Gastroesophageal sphincter (tissue), 3 donors: Measurements from ENCODE around the gene EPHA4.

Experiments
- CTCF ChIP-seq, 4 experiments: fragments of 200-600 bp in 2 of 4; fragments of 450-650 bp in 2 of 4; sonication (generic) in 1 of 4; IDR thresholded peaks; one replicate each; pipeline ENCODE4 v1.5.1; 2017 to 2019; ENCODE audit warnings: antibody characterized with exemption in 4 of 4, mild to moderate bottlenecking in 2 of 4, moderate library complexity in 2 of 4
- POLR2A ChIP-seq, 2 donors: fragments of 450-650 bp; IDR thresholded peaks; one replicate each; pipeline ENCODE4 v1.6.1; 2017; ENCODE audit warnings: antibody characterized with exemption in 2 of 2, mild to moderate bottlenecking in 2 of 2, moderate library complexity in 1 of 2

- TF ChIP-seq CTCF (IDR thresholded peaks at IDR 0.05) = no peak
- no peak for TF ChIP-seq POLR2A (IDR thresholded peaks at IDR 0.05)
Measured at GRCh38 chr2:221428896-221429295, 143.2 kb downstream of the EPHA4 start.
